CD4-positive, alpha-beta T cell treated with Interleukin-6 for 4 hours (primary cell): ENCODE data around the gene FAM151A.
"Not testable (repeated sequence)": the region's sequence is repeated elsewhere in the genome, so short reads cannot be mapped to it uniquely, and the experiment has no call there.

ENCODE experiments used
- DNase-seq: peaks from one replicate; pipeline ENCODE4 v3.0.0-alpha.2; 2020; ENCODE audit warnings: mixed read lengths

The FAM151A gene

DNA sequence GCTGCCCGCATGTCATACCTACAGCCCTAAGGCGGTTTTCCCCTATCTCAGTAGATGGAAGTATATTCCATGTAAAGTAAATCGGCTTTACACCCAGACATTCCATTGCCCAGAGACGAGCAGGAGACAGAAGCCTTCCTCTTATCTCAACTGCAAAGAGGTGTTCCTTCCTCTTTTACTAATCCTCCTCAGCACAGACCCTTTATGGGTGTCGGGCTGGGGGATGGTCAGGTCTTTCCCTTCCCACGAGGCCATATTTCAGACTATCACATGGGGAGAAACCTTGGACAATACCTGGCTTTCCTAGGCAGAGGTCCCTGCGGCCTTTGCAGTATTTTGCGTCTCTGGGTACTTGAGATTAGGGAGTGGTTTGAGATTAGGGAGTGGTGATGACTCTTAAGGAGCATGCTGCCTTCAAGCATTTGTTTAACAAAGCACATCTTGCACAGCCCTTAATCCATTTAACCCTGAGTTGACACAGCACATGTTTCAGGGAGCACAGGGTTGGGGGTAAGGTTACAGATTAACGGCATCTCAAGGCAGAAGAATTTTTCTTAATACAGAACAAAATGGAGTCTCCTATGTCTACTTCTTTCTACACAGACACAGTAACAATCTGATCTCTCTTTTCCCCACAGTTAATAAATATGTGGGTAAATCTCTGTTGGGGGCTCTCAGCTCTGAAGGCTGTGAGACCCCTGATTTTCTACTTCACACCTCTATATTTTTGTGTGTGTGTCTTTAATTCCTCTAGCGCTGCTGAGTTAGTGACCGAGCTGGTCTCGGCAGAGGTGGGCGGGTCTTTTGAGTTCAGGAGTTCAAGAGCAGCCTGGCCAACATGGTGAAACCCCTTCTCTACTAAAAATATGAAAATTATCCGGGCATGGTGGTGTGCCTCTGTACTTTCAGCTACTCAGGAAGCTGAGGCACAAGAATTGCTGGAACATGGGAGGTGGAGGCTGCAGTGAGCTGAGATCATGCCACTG, 13.4 kb upstream of the FAM151A start:
- not testable (repeated sequence) for DNase-seq

DNA sequence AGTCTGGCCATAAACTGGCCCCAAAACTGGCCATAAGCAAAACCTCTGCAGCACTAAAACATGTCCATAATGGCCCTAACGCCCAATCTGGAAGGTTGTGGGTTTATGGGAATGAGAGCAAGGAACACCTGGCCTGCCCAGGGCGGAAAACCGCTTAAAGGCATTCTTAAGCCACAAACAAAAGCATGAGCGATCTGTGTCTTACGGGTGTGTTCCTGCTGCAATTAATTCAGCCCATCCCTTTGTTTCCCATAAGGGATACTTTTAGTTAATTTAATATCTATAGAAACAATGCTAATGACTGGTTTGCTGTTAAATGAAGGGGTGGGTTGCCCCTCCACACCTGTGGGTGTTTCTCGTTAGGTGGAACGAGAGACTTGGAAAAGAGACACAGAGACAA, 12.5 kb upstream of the FAM151A start:
- not testable (repeated sequence) for DNase-seq

DNA sequence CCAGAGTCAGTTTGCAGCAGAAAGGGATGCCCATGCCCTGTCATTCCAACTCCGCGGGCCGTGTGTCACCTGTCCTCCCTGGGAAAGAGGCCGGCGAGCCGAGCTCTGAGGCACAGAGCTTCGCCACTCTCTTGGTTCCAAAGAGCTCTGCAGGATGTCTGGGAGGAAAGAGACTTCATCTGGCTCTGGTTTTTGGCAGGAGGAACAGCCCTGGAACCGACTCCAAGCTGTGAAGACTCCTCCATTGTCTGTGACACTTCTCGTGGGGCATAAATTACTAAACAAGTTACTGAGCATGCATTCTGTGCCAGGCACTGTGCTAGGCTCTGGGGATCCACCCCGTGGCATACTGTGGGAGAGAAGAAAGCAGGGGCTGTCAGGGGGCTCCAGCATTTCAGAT, 3.9 kb upstream of the FAM151A start:
- no peak for DNase-seq

DNA sequence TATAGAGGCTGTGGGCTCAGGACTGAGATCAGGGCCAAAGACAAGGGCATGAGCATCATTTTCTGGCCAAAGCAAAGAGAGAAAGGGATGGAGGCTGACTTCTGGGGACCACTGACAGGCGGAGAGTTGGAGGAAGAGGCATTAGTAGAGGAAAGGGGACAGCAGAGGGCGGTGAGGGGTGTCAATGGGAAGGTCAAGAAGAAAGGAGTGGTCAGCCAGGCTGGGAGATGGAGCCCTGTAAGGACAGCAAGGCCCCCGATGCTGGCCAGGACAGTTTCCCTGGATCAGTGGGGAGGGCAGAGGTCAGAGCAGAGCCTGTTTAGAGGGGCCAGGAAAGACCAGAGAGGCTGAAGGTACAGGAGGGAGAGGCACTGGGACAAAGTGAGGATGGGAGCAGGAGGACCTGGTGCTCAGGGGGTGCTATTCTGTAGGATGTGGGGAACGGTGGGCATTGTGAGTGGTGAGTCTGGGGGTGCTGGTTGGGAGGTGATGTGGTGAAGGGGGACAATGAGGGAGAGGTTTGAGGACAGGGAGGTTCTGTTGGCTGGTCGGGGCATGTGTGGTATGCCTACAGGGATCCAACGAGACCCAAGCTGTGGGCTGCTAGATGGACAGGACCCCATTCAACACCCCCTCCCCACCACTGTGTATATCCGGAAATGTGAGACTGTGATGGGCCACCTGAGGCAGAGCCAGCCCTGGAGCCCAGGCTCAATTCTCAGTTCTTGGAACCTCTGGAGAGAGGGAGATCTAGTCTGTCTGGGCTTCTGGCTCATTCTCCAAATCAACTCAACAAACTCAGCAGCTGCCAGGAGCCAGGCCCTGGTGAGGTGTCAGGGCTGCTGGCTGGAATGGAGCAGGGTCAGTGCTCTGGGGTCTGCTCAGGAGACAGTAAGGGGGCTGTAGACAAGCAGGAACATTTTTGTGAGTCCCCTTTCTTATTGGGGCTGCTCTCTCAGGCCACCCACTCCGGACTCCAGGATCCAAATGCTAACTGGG, 1.4 kb upstream of the FAM151A start:
- no peak for DNase-seq

DNA sequence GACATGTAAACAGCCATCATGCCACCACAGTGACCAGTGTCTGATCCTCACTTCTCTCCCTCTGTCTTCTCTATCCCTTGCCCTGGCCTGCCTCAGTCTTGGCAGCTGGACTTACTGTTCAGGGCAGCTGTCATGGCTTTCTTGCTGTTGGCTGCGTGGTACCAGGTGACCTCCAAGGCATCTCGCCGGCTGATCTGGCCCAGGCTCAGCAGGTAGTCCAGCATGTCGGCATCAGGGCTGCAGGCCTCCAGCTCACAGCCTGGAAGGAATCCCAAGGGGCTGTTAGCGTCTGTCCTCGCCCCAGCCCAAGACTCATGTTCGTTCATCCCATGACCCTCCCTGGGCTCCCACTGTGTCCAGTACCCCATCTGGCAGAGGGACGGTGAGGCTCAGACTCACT, 3.6 kb downstream of the FAM151A start:
- no peak for DNase-seq

DNA sequence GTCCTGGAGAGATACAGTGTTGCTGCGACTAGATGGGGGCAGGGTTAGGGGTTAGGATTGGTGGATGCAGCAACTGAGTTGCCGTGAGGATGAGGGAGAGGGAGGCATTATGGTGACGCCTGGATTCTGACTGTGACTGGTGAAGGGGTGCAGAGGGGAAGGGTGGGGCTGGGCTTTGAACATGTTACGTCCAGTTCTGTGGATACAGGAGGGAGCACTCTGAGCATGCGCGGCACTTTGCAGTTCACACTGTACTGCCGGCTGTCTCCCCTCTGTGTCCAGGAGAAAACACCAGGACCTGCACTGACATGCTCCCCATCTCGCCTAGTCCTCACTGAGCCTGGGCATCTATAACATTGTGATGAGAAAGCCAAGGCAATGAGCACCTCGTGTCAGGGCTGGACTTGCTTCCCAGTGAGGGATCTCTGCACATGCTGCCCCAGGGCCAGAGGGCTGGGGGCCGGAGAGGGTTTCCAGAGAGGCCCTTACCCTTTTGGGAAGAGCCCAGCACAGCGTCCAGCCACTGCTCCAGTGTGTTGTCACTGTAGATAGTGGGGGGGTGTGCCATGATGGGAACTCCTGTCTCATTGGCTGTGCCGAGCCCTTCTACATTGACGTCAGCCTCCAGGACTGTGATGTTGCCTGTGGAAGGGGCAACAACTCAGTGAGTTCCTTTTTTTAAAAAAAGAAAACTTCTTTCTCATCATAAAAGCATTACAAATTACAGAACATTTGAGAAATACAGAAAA, 7.6 kb downstream of the FAM151A start:
- DNase-seq = no peak

DNA sequence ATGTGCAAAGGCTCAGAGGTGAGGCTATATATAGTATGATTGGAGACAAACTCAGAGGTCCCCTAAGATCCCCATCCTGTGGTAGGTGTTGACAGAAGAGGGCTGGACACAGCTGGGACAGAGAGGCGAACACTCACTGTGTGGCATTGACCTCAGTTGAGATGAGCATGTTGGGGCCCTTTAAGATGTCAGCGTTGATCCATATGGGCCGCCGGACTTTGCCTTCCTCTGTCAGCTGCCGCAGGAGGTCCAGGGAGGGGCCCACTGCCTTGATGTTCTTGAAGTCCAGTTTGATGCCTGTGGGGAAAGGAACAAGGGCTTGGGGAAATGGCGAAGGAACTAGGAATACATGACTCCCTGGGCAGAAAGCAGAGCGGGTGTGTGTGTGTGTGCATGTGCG, 8.8 kb downstream of the FAM151A start:
- no peak for DNase-seq

DNA sequence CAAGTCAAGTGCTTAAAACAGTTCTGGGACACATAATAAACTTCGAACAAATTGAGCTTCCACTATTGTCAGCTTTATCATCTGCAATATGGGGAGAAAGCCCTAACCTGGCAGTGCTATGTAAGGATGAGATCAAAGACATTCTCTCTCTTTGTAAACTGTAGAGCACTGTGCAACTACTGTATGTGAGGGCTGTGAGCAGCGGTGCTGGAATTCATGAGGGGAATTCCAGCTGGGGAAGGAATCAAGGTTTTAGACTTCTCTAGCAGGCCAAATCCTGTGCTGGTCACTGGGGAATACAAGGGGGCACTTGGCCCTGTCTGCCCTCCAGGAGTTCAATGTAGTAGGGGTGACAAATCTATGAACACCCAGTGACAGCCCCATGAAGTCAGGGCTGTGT, 9.3 kb downstream of the FAM151A start:
- no peak for DNase-seq

DNA sequence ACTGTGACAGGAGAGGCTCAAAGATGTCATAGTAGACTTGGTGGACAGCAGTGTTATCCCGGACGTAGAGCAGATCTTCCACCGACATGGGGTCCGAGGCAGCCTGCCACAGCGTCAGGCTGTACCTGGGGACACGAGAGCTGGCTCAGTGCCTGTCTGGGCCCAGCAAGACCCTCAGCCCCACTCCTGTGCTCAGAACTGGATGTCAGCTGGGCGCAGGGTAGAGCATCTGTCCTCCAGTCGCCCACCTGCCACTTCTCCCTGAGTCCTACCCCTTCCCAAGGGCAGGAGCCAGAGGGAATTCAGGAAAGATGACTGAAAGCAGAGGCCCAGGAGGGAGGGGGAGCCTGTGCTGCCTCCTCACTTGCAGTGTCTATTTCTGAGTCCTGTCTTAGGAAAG, 11.7 kb downstream of the FAM151A start:
- no peak for DNase-seq

DNA sequence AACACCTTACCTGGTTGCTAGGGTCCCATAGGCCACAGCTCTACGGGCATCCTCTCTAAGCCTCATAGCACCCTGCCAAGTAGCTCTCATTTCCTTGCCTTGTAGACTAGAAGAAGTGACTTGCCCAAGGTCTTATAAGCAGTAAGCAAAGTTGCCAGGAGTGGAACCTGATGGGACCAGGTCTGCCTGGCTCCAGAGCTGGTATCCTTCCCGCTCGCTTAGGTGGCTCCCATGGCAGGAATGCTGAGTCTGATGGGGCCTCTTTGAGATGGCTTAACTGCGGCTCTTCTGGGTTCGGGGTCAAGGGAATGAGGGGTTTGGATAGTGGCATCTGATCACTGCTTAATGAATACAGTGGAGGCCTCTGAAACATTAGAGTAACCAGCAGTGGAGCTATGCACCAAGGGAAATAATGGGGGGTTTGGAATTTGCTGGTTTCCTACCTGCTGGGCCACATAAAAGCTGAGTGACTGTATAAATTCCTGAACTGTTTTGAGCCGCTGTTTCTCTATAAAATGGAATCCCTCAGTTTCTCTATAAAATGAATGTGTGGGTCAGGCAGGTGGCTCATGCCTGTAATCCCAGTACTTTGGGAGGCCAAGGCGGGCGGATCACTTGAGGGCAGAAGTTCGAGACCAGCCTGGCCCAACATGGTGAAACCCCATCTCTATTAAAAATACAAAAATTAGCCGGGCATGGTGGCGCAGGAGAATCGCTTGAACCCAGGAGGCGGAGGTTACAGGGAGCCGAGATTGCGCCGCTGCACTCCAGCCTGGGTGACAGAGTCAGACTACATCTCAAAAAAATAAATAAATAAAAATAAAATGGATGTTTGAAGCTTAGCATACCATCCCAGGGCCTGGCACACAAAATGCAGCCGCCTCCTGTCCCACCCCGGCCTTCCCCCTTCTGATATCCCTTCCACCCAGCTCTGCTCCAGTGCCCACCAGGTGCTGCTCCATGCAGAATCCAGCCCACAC, 12.4 kb downstream of the FAM151A start:
- no peak for DNase-seq

DNA sequence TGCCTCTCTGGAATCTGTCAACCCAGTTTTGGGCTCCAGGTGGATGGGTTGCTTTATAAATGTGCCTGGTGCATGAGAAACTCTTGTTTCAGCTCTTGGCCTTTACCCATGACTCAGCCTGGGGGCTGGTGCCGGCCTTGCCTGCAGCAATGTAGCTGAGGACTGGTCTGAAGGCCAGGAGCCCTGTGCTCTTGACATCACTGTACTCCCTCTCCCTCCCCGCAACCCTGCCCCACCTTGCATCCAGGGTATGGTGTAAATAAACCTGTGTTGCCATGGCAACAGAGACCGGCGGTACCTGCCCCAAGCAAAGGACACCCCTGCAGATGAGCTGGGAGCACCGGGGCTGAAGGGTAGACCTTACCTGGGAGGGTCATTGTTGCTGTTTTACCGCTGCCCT, 13.3 kb downstream of the FAM151A start:
- DNase-seq = no peak

DNA sequence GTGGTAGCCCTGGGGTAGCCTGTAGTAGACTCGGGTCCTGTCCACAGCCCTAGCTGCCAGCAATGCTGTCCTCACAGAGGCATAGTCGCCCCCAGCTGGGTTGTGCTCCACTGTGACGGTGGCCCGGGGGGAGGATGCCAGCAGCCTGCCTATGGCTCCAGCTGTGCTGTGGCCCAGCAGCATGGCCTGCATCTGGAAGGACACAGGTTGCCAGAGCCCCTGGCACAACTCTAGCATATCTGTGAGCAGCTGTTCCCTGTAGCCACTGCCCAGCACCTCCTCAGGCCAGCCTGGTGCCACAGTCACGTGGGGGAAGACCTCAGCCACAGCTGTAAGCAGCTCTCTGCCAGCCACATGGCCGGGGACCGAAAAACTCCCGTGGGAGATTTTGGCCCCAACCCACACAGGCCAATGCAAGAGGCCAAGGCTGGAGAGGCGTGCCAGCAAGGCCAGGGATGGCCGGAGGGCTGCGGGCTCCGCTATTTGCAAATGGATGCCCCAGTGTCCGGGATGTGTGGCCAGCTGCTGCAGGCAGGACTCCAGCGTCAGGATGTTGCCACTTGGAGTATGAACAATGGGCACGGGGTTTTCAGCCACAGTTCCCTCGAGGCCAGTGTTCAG, 13.9 kb downstream of the FAM151A start:
- DNase-seq = no peak

DNA sequence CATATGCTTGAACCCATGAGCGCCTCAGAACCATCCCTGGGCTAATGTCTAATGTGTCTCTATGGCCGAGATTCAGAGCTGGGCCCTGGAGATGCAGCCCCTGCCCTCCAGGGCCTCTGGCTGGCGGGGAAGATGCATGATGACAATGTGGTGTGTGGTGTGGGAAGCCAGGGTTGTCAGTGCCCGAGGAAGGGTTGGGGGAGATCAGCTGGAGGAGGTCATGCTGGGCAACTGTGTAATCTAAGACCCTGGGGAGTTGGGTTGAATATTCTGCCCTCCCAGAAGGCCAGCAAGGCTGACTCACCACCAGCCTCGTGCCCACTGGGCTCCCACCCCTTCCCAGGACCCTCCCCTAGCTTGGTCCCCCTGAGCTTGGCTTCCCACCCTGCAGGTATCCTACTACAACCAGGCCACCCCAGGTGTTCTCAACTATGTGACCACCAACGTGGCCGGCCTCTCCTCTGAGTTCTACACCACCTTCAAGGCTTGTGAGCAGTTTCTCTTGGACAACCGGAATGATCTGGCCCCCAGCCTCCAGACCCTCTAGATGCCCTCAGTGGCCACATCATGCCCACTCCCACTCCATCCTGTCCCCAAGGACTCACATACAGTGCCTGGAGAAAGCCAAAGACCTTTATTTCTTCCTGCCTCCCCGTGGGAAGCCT, 14.6 kb downstream of the FAM151A start:
- DNase-seq = no peak

DNA sequence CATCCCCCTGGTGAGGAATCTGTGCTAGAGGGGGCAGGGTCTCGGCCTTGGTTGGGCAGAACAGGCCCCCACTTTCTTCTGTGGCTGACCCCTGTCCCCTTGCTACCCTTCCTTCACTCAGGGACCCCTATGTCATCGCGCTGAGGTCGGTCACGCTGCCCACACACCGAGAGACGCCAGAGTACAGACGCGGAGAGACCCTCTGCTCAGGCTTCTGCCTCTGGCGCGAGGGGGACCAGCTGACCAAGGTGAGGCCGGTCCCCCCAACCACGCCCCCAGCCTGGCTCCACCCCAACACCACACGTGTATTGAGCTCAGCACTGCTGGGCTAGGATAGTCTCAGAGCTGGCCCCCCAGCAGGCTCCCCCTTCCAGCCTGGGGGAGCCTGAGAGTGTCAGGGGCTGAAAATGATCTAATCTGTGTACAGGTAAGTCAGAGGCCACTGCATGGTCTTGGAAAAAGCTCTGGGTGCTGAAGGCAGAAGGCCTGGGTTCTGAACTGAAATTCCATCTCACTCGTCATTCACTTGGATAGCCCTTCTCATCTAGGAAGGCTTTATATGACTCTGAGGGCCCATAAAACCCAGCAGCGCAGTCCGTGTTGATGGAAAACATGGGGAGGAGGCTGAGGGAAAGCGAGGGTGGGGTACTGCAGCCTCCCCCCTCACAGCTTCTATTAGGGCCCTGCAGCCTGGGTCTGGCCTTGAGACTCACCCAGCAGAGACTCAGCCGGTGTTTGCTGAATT, 15.3 kb downstream of the FAM151A start:
- DNase-seq = no peak

DNA sequence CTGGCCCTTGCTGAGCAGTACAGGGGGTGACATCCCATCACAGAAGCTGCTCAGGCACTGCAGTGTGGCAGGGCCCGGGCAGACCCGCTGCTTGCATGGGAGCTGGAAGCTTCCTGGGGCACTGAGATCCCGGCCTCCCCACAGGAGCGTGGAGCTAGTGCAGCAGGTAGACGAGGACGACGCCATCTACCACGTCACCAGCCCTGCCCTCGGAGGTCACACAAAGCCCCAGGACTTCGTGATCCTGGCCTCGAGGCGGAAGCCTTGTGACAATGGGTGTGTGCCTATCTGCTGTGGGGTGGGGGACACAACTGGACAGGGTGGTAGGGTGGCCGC, 16.4 kb downstream of the FAM151A start:
- DNase-seq = no peak

DNA sequence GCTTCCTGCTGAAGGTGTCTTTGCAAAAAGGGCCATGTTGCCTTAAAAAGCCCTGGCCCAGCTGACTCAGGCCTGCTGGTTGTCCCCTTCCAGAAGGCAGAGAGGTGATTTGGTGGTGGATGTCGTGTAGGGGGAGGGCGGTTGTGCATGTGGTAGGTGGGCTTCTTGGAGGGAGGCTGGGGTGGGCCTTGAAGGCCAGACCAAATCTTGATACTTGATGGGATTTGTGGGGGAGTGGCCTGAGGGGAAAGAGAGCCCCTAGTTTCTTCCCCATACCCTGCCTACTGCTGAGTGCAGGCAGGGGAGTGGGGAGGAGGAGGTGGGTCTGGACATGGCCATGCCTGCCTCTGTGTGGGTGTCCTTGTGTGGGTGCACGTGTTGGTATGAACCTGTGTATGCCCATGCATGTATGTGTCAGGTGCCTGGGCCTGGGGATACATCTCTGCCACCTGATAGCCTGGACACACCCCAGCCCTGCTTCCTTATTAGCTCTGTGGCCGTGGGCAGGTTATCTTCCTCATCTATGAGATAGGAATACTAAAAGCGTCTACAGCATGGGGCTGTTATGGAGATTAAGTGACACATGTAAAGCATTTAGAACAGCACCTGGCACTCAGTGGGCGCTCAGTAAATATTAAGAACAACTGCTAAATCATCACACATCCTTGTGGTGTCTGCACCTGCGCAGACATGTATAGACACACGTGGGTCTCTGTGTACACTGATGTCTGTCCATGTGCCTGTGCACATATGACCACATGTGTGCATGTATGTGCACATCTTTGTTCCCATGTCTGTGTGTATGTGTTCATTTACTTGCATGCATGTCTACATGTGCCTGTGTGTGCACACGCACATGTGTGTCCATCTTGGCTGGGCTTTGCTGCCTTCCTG, 17.0 kb downstream of the FAM151A start:
- DNase-seq = no peak

DNA sequence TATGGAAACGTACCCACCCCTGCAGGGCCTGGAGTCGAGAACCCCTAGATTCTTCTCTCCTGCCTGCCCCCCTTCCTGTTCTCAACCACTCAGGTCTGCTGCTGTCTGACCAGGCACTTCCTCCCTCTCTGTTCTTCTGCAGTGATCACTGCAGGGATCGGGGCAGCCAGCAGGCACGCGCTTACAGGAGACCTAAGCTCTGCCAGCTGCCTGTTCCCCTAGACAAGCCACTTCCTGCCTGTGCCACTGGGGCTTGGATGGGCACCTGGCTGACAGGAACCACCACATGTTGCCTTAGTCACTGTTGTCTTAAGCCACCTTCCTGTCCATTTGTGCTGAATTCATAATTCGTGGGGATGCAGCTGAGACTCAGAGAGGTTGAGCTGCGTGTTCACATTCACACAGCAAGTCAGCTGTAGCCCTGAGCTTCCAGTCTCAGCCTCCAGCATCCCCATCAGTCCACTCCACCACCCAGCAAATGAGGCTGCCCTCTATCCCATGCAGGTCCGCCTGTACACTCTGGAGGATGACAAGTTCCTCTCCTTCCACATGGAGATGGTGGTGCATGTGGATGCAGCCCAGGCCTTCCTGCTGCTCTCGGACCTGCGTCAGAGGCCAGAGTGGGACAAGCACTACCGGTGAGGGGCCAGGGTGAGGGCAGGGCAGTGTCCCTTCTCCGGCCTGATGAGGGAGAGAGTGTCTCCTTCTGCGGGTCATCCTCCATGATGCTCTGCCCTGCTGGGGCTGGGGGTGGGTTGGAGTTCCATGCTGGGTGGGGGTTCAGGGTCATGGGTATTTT, 18.6 kb downstream of the FAM151A start:
- peak; percentile 48 for DNase-seq

DNA sequence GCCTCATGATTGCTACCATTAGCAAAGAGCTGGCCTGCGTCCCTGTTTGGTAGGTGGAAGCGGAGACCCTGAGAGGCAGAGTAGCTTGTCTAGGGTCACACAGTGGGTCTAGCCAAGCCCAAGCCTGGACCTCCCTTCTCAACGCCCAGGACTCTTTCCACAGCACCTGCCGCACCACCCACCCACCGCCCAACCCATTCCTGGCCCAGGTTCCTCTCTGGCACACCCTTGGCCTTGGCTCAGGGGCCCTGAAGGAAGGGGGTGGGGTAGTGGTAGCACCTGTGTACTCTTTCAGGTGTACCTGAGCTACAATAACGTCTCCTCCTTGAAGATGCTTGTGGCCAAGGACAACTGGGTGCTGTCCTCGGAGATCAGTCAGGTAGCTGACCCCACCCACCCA, 19.3 kb downstream of the FAM151A start:
- no peak for DNase-seq
